ENCODE measurements around the gene VWA7.

DNA sequence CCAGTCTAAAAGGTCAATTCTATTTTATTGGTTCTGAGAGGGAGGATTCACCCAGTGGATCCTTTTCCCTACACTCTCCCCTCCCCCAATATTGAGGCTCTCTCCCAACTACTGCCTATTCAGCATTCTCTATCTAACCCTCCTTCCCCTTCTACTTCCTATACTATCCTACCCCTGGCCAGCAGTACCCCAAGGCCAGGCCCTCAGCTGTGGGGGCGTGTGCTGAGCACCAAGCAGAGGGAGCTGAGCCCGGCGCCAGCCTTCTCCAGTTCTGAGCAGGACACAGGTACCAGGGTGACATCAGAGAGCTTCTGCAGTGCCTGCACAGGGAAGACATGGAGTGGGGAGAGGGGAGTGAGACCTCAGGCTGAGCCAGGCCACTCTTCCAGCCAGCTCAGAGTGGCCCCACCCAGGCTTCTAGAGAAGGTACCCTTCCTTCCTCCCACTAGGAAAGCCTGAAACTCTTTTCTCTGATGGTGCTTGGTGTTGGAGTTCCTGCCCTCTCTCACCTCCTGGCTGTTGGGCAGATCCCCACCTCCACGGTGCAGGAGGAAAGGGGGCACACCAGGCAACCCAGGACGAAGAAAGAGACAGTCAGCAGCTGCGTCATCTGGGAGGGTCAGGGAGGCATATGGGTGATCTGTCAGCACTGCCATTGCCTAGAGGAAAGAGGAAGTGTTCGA, 50.0 kb downstream of the VWA7 start:
- no peak for TF ChIP-seq POLR2A (IDR thresholded peaks at IDR 0.05)
- TF ChIP-seq, protein P1, sequence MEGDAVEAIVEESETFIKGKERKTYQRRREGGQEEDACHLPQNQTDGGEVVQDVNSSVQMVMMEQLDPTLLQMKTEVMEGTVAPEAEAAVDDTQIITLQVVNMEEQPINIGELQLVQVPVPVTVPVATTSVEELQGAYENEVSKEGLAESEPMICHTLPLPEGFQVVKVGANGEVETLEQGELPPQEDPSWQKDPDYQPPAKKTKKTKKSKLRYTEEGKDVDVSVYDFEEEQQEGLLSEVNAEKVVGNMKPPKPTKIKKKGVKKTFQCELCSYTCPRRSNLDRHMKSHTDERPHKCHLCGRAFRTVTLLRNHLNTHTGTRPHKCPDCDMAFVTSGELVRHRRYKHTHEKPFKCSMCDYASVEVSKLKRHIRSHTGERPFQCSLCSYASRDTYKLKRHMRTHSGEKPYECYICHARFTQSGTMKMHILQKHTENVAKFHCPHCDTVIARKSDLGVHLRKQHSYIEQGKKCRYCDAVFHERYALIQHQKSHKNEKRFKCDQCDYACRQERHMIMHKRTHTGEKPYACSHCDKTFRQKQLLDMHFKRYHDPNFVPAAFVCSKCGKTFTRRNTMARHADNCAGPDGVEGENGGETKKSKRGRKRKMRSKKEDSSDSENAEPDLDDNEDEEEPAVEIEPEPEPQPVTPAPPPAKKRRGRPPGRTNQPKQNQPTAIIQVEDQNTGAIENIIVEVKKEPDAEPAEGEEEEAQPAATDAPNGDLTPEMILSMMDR (IDR thresholded peaks at IDR 0.05), result no peak
